Measurements from ENCODE around the gene HMCES.

Gene HMCES

DNA sequence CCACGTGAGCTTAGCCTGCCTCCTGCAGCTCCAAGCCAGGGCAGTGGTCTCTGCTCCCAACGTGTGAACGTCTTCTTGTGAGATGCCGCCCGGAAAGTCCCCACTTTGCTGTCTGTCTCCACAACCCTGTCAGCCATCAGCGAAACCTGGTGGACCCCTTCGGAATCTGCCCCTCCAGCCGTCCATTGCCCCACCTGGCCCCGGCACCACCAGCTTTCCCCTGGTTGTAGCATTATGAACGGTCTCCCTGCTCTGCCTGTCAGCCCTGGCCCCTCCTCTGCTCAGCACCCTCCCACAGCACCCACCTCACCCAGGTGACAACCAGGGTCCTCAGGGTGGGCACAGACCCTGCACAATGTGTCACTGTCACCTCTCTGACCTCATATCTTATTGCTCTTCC, 71.1 kb downstream of the HMCES start:
- no peak for DNase-seq

DNA sequence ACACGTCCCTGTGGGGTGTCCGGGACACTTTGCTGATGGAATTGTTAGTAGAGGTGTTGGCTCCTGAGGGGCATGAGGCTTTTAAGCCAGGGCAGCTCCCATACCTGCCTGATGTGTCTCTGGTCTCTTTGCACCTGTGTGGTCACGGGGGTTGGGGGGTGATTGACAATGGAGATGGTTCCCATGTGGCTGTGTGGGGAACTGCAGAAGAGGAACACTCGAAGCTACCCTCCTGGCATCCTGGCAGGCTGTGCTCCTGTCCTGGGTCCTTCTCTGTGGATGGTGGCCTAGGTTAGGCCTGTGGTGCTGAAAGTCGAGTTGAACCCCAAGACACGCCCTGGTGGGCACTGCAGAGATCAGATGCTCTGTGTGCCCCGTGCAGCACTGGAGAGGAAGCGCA, 73.4 kb downstream of the HMCES start:
- DNase-seq = no peak

DNA sequence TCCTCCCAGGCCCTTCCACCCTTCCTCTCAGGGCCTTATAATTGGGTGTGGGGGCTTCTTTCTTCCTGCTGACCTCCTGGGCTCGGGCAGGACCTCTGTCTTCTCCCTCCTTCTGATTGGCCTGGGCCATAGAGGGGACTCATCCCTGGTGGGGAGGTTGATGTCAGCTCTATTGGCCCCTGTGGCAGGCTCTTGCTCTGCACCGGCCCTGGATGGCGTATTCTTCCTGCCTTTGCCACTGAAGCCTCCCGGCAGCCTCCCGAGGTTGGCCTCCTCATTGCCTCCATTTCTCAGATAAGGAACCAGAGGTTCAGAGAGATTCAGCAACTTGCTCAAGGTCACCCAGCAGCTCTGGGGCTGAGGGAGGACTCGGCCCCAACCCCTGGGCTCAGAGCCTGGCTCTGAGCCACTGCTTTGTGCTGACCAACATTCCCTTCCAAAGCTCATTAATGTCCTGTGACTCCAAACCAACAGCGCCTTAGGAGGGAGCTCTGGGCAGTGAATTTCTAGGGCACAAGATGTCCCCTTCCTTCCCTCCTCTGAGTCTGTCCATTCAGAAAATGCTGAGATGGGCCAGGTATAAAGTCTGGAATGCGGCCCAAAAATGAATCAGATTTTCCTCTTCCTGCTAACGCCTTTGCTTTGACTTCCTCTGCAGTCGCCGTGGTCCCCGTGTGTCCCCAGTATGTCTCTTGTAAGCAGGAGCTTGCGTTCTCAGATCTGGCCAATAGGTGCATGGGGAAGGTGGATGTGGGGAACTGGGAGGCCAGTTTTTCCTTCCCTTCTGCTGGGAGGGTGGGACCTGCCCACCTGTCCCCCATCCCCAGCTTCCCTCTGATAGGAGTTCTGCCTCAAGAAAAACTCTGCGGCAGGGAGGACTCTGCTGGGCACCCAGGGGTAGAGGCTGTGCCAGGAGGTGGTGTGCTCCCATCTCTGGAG, 74.2 kb downstream of the HMCES start:
- no peak for DNase-seq

DNA sequence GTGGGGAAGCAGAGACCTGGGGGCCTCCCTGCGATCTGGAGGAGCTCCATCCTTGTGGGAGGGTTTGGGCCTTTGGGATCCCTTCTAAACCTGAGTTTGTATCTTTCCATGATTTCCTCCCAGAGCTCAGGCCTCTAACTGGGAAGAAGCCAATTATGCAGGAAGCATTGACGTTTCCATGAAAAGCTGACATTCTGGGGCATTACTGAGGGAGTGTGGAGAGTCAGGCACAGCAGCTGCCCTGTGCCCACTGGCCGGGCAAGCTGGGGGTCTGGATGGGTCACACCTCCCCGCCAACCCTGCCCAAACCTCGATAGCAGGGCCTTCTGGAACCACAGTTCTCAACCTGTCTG, 74.9 kb downstream of the HMCES start:
- DNase-seq = no peak
